DND-41 (cell line): ENCODE measurements around the gene PEX7.

Experiments used
- CTCF ChIP-seq: IDR thresholded peaks from 2 replicates; pipeline ENCODE4 v1.5.1; 2012; ENCODE audit warnings: borderline replicate concordance, low read length, moderate library complexity, mild to moderate bottlenecking; ENCODE audit not compliant: poor library complexity, severe bottlenecking; ENCODE audit errors: extremely low read depth
- EZH2 ChIP-seq: IDR thresholded peaks from 3 replicates; pipeline ENCODE4 v1.6.1; 2012; ENCODE audit warnings: borderline replicate concordance, low read depth, mild to moderate bottlenecking, moderate library complexity, low read length, inconsistent platforms; ENCODE audit not compliant: severe bottlenecking

- TF ChIP-seq CTCF: no peak
- no peak for TF ChIP-seq EZH2
Observed at GRCh38 chr6:136784271-136784664, 38.1 kb upstream of the PEX7 start.
